Dedifferentiated amniotic fluid mesenchymal stem cell (primary cell): ENCODE measurements around the gene GAGE1.
"Not testable (repeated sequence)": the region's sequence is repeated elsewhere in the genome, so short reads cannot be mapped to it uniquely, and the experiment has no call there.

Experiments used
- DNase-seq: peaks from one replicate; pipeline ENCODE4 v3.0.0-alpha.2; 2016; ENCODE audit errors: extremely low spot score

GAGE1 gene, protein sequence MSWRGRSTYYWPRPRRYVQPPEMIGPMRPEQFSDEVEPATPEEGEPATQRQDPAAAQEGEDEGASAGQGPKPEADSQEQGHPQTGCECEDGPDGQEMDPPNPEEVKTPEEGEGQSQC

DNA sequence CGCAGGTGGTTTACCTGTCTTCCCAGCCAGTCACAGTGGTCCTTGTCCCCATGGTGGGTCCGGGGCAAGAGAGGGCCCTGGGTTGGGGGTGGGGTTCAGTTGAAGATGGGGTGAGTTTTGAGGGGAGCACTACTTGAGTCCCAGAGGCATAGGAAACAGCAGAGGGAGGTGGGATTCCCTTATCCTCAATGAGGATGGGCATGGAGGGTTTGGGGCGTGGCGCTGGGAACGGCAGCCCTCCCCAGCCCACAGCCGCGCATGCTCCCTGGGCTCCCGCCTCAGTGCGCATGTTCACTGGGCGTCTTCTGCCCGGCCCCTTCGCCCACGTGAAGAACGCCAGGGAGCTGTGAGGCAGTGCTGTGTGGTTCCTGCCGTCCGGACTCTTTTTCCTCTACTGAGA, at the start of gene GAGE1:
Gene GAGE1, plus strand, starts transcription at position 301 of the 400 bp plus-strand sequence. CDS start 1,155 bp downstream, outside the sequence.
- DNase-seq, result not testable (repeated sequence)

DNA sequence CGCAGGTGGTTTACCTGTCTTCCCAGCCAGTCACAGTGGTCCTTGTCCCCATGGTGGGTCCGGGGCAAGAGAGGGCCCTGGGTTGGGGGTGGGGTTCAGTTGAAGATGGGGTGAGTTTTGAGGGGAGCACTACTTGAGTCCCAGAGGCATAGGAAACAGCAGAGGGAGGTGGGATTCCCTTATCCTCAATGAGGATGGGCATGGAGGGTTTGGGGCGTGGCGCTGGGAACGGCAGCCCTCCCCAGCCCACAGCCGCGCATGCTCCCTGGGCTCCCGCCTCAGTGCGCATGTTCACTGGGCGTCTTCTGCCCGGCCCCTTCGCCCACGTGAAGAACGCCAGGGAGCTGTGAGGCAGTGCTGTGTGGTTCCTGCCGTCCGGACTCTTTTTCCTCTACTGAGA, 47.8 kb upstream of the GAGE1 start, which contains the start of gene GAGE12E:
Gene GAGE12E, plus strand, starts transcription at position 301 of the 400 bp plus-strand sequence. CDS start 1,155 bp downstream, outside the sequence.
- not testable (repeated sequence) for DNase-seq

DNA sequence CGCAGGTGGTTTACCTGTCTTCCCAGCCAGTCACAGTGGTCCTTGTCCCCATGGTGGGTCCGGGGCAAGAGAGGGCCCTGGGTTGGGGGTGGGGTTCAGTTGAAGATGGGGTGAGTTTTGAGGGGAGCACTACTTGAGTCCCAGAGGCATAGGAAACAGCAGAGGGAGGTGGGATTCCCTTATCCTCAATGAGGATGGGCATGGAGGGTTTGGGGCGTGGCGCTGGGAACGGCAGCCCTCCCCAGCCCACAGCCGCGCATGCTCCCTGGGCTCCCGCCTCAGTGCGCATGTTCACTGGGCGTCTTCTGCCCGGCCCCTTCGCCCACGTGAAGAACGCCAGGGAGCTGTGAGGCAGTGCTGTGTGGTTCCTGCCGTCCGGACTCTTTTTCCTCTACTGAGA, 38.3 kb upstream of the GAGE1 start, which contains the start of gene GAGE12F:
Gene GAGE12F, plus strand, starts transcription at position 301 of the 400 bp plus-strand sequence. CDS start 1,155 bp downstream, outside the sequence.
- not testable (repeated sequence) for DNase-seq

DNA sequence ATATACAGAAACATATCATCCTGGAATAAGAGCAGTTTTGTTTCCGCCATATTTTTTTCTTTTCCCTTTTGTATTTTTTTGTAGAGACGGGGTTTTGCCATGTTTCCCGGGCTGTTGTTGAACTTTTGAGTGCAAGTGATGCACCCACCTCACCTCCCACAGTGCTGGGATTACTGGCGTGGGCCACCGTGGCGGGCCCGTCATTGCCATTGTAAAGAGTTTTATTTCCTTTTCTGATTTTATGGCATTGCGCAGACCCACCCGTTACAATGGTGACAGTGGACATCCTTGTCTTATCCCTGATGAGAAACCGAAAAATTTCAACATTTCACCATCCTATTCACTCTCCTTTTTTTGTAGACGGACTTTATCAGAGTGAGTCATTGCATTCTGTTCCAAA, 30.1 kb upstream of the GAGE1 start:
- not testable (repeated sequence) for DNase-seq

DNA sequence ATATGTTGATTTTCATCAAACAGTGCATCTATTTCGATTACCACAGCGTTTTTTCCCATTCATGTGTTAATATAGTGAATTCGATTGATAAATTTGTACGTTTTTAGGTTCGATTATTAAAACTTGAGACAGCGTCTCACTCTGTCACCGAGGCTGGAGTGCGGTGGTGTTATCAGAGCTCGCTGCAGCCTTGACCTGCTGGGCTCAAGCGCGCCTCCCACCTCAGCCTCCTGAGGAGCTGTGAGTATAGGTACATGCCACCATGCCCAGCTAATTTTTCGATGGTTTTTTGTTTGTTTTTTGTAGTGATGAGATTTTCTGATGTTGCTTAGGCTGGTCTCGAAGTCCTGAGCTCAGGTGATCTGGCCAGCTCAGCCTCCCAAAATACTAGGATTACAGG, 29.7 kb upstream of the GAGE1 start:
- not testable (repeated sequence) for DNase-seq

DNA sequence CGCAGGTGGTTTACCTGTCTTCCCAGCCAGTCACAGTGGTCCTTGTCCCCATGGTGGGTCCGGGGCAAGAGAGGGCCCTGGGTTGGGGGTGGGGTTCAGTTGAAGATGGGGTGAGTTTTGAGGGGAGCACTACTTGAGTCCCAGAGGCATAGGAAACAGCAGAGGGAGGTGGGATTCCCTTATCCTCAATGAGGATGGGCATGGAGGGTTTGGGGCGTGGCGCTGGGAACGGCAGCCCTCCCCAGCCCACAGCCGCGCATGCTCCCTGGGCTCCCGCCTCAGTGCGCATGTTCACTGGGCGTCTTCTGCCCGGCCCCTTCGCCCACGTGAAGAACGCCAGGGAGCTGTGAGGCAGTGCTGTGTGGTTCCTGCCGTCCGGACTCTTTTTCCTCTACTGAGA, 28.7 kb upstream of the GAGE1 start, which contains the start of gene GAGE12G:
Gene GAGE12G, plus strand, starts transcription at position 301 of the 400 bp plus-strand sequence. CDS start 1,155 bp downstream, outside the sequence.
- DNase-seq, result not testable (repeated sequence)

DNA sequence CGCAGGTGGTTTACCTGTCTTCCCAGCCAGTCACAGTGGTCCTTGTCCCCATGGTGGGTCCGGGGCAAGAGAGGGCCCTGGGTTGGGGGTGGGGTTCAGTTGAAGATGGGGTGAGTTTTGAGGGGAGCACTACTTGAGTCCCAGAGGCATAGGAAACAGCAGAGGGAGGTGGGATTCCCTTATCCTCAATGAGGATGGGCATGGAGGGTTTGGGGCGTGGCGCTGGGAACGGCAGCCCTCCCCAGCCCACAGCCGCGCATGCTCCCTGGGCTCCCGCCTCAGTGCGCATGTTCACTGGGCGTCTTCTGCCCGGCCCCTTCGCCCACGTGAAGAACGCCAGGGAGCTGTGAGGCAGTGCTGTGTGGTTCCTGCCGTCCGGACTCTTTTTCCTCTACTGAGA, 19.2 kb upstream of the GAGE1 start, which contains the start of gene GAGE12H:
Gene GAGE12H, plus strand, starts transcription at position 301 of the 400 bp plus-strand sequence. CDS start 1,155 bp downstream, outside the sequence.
- not testable (repeated sequence) for DNase-seq

DNA sequence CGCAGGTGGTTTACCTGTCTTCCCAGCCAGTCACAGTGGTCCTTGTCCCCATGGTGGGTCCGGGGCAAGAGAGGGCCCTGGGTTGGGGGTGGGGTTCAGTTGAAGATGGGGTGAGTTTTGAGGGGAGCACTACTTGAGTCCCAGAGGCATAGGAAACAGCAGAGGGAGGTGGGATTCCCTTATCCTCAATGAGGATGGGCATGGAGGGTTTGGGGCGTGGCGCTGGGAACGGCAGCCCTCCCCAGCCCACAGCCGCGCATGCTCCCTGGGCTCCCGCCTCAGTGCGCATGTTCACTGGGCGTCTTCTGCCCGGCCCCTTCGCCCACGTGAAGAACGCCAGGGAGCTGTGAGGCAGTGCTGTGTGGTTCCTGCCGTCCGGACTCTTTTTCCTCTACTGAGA, 9.6 kb upstream of the GAGE1 start, which contains the start of gene GAGE2A:
Gene GAGE2A, plus strand, starts transcription at position 301 of the 400 bp plus-strand sequence. CDS start 1,155 bp downstream, outside the sequence.
- DNase-seq, result not testable (repeated sequence)

DNA sequence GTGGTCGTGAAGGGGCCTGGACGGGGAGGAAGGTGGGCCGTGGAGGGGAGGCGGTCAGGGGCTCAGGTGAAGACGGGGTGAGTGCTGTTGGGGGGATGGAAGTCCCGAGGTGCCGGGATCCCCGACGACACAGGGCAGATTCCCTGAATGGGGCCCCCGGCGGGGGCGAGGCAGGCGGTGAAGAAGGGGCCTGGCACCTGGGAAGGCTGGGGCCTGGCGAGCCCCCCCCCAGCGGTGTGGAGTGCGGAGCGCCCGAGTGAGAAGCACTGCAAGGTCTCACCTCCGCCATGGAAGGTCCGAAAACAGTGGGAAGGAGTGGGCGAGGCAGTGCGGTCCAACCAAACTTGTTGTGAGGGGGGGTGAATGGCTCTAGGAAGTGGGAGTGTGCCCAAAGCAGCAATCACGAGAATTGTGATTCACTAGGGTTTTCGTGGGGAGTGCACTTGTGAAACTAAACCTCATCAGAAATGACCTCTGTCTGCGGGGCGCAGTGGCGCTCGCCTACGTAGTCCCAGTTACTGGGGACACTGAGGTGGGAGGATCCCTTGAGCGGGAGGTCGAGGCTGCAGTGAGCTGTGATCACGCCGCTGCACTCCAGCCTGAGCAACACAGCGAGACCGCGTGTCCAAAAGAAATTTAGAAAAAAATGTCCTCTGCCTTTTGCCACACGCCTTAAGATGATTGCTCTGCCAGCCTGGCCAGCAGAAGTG, 8.9 kb upstream of the GAGE1 start:
- not testable (repeated sequence) for DNase-seq

DNA sequence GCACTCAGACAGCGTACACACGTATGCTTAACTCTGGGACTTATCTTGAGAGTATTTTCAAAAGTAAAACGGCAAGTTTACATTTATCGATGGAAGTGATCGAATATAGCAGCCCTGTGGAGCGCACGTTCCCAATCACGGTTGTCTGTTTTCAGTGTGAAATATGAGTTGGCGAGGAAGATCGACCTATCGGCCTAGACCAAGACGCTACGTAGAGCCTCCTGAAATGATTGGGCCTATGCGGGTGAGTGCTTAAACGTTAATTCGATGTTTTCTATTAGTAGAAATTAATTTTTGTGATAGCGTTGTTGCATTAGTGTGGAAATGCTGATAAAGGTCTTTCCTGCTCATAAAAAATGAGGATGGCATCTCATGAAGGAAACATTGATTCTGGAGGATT, 8.3 kb upstream of the GAGE1 start:
- not testable (repeated sequence) for DNase-seq

DNA sequence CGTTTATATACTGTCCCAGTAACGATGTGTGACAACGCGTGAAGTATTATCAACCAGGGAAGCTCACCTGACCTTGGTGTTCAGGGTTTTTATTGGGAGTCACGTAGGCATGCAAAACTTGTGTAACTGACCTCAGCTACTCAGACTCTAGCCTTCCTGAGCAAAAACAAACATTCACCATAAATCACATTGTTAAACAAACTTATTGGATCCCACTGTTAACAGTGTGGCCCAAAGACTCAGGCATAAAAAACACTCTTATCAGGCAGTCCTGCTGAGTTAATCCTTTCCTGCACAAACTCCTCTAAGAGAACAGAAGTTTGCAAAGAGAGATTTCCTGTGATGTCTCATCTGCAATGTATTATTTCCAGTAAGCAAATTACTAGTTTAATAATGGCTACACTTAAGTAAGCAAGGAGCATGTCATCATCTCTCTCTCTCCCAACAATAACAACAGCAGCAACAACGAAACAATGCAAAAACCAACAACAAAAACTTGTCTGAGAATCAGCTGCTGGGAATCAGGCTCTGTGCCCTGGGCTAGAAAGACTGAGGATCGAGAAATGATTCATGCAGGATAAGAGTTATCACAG, 12.0 kb downstream of the GAGE1 start:
- no peak for DNase-seq

DNA sequence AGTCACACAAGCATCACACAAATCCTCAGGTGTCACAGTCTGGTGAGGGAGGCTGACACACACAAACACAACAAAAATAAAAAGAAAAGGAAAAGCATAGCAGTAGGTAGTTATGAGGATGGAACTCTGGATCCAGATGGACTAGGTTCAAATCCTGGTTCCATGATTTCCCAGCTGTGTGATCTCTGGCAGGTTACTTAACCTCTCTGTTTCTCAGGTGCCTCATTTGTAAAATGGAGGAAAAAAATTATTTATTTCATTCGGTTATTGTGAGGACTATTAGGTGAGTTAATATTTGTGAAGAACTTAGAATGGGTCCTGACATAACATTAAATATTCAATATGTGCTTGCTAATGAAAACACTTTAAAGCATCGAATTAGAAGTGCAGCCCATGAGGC, 19.8 kb downstream of the GAGE1 start:
- DNase-seq, result no peak

DNA sequence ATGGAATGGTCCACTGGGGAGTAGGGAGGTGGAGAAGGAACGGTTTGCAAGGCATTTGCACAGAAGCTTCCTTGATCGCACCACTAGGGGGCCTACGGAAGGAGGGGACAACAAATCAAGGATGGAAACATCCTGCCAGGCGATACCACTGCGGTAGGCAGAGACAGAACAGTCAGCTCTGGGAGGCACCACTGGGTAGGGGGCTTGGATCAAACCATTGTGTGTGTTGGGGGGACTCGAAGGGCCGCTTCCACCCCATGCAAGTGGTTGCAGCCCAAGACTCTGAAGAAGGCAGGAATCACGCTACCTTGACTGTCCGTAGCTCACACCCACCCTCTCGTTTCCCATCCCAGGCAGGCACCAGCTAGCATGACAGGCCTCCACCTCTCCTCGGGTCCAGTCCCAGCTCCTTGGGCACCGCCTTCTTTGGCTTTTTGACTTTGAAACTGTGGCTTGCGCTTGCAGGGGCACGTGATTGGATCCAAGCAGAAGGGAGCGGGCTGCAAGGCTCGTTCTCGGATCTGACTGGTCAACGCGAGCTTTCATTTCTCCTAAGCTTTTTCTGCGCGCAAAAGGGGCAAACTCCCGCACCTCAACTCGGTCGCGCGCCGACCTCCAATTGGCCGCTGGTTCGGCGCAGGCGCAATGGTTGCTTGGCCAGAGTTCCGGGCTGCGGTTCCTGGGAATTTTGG, 28.4 kb downstream of the GAGE1 start:
- DNase-seq, result no peak

DNA sequence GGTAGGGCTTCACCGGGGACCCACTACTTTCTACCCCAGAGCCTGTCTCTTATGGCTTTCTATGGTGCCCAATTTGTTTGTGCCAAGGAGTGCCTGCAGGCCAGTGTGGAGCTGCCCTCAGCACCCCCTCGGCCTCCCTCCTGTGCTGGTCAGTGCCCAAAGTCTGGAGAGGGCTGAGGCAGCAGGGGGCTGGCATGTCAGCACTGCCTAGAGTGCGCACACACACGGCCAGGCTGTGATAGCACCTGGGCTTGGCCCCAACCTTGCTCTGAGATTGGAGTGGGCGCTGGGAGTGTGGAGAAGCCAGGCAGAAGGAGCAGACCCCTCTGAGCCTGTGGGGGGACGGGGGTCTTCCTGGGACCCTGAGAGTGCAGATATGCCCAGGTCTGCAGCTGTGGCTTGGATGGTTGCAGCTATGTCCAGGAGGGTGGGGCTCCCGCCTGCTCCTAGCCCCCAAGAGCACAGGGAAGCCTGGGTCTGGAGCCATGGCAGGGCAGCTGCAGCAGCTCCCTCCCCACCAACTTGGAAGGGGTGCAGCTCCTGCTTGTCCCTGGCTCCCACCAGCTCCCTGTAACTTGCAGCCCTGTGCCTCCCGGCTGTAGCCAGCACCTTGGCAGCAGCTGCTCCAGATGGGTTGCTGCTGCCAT, 46.3 kb downstream of the GAGE1 start:
- DNase-seq, result no peak

DNA sequence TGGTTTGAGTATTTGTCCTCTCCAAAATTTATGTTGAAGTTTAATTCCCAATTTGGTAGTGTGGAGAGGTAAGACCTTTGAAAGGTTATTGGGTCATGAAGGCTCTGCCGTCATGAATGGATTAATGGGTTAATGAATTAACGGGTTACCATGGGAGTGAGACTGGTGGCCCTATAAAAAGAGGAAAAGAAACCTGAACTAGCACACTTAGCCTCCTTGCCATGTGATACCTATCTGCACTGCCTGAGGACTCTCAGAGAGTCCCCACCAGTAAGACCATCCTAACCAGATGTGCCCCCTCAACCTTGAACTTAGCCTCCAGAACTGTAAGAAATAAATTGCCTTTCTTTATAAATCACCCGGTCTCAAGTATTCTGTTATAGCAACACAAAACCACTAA, 57.7 kb downstream of the GAGE1 start:
- no peak for DNase-seq
